HEK293 (cell line): ENCODE data around the gene MAPK11.

Source experiments
- CTCF ChIA-PET: fragments of 350-600 bp; formaldehyde crosslinking; extraction: SDS; loops from one replicate; lab custom pipeline; 2021; ENCODE audit warnings: antibody characterized with exemption; lab: Yijun Ruan, JAX
- POLR2A ChIA-PET: fragments of 300-600 bp; formaldehyde crosslinking; extraction: SDS; loops from one replicate; lab custom pipeline; 2020; ENCODE audit warnings: antibody characterized with exemption, inconsistent platforms; lab: Yijun Ruan, JAX
- H3K27ac ChIP-seq: fragments of 200-500 bp; sonication (Bioruptor generic); 2 replicates; pipeline ENCODE4 v1.5.1; 2014; ENCODE audit warnings: low read depth, low read length, control low read depth, inconsistent platforms; ENCODE audit errors: extremely low read depth
- H3K36me3 ChIP-seq, 2 experiments: fragments of 200-500 bp in 1 of 2; sonication (Bioruptor generic) in 1 of 2; 1 replicate in 1 of 2; 2 replicates in 1 of 2; pipeline ENCODE4 v1.5.1; 2014 to 2017; ENCODE audit warnings: inconsistent platforms in 2 of 2, low read length in 2 of 2; ENCODE audit not compliant: control insufficient read depth in 2 of 2, insufficient read depth in 1 of 2
- H3K4me1 ChIP-seq: fragments of 200-500 bp; sonication (Bioruptor generic); 2 replicates; pipeline ENCODE4 v1.5.1; 2014; ENCODE audit warnings: mild to moderate bottlenecking, low read length, inconsistent platforms; ENCODE audit not compliant: control insufficient read depth, insufficient read depth
- H3K4me3 ChIP-seq: 2 replicates; pipeline ENCODE4 v1.5.1; 2011; ENCODE audit warnings: low read depth, mild to moderate bottlenecking, control low read depth, low read length, moderate library complexity
- H3K9me3 ChIP-seq: fragments of 200-500 bp; sonication (Bioruptor generic); 2 replicates; pipeline ENCODE4 v1.5.1; 2014; ENCODE audit warnings: low read depth, low read length, inconsistent platforms; ENCODE audit not compliant: control insufficient read depth, insufficient read depth
- FEZF1 ChIP-seq: fragments of 450-650 bp; formaldehyde crosslinking; IDR thresholded peaks from 2 replicates; pipeline ENCODE4 v1.5.1; 2016; ENCODE audit warnings: missing biosample characterization, missing genetic modification characterization
- GLIS1 ChIP-seq: fragments of 450-650 bp; formaldehyde crosslinking; IDR thresholded peaks from 2 replicates; pipeline ENCODE4 v1.5.1; 2016; ENCODE audit warnings: missing biosample characterization, missing genetic modification characterization
- KLF1 ChIP-seq: fragments of 450-650 bp; formaldehyde crosslinking; IDR thresholded peaks from 2 replicates; pipeline ENCODE4 v1.5.1; 2016; ENCODE audit warnings: missing biosample characterization, missing genetic modification characterization
- MYNN ChIP-seq: fragments of 450-650 bp; formaldehyde crosslinking; IDR thresholded peaks from 2 replicates; pipeline ENCODE4 v1.5.1; 2016; ENCODE audit warnings: missing biosample characterization, missing genetic modification characterization, borderline replicate concordance
- SP7 ChIP-seq: fragments of 450-650 bp; formaldehyde crosslinking; IDR thresholded peaks from 2 replicates; pipeline ENCODE4 v1.5.1; 2016; ENCODE audit warnings: missing biosample characterization, missing genetic modification characterization
- YY1 ChIP-seq: fragments of 450-650 bp; formaldehyde crosslinking; IDR thresholded peaks from 2 replicates; pipeline ENCODE4 v1.5.1; 2018; ENCODE audit warnings: missing biosample characterization, missing genetic modification characterization
- ZBTB21 ChIP-seq: fragments of 450-650 bp; formaldehyde crosslinking; IDR thresholded peaks from 2 replicates; pipeline ENCODE4 v1.5.1; 2017; ENCODE audit warnings: missing biosample characterization, missing genetic modification characterization
- ZBTB48 ChIP-seq: fragments of 450-650 bp; formaldehyde crosslinking; IDR thresholded peaks from 2 replicates; pipeline ENCODE4 v1.5.1; 2016; ENCODE audit warnings: missing biosample characterization, missing genetic modification characterization
- ZFHX2 ChIP-seq: fragments of 450-650 bp; formaldehyde crosslinking; conservative IDR thresholded peaks from 2 replicates; pipeline ENCODE4 v1.5.1; 2016; ENCODE audit warnings: missing biosample characterization, missing genetic modification characterization
- ZNF23 ChIP-seq: fragments of 450-650 bp; formaldehyde crosslinking; IDR thresholded peaks from 2 replicates; pipeline ENCODE4 v1.5.1; 2016; ENCODE audit warnings: missing biosample characterization, missing genetic modification characterization, borderline replicate concordance
- ZNF302 ChIP-seq: fragments of 450-650 bp; formaldehyde crosslinking; IDR thresholded peaks from 2 replicates; pipeline ENCODE4 v1.5.1; 2016; ENCODE audit warnings: missing biosample characterization, missing genetic modification characterization, low read depth
- ZNF324 ChIP-seq: fragments of 450-650 bp; formaldehyde crosslinking; IDR thresholded peaks from 2 replicates; pipeline ENCODE4 v1.5.1; 2016; ENCODE audit warnings: missing biosample characterization, missing genetic modification characterization
- ZNF335 ChIP-seq: fragments of 450-650 bp; formaldehyde crosslinking; conservative IDR thresholded peaks from 2 replicates; pipeline ENCODE4 v1.5.1; 2016; ENCODE audit warnings: missing biosample characterization, missing genetic modification characterization
- ZNF521 ChIP-seq: fragments of 450-650 bp; formaldehyde crosslinking; IDR thresholded peaks from 2 replicates; pipeline ENCODE4 v1.5.1; 2017; ENCODE audit warnings: missing biosample characterization, mild to moderate bottlenecking, missing genetic modification characterization
- ZNF555 ChIP-seq: fragments of 450-650 bp; formaldehyde crosslinking; conservative IDR thresholded peaks from 2 replicates; pipeline ENCODE4 v1.5.1; 2017; ENCODE audit warnings: missing biosample characterization, mild to moderate bottlenecking, missing genetic modification characterization, inconsistent platforms
- ZNF585B ChIP-seq: fragments of 450-650 bp; formaldehyde crosslinking; IDR thresholded peaks from 2 replicates; pipeline ENCODE4 v1.5.1; 2016; ENCODE audit warnings: missing biosample characterization, missing genetic modification characterization
- ZNF600 ChIP-seq: fragments of 450-650 bp; formaldehyde crosslinking; IDR thresholded peaks from 2 replicates; pipeline ENCODE4 v1.5.1; 2016; ENCODE audit warnings: missing biosample characterization, missing genetic modification characterization
- ZNF623 ChIP-seq: fragments of 450-650 bp; formaldehyde crosslinking; IDR thresholded peaks from 2 replicates; pipeline ENCODE4 v1.5.1; 2016; ENCODE audit warnings: missing biosample characterization, missing genetic modification characterization
- ZNF664 ChIP-seq: fragments of 450-650 bp; formaldehyde crosslinking; IDR thresholded peaks from 2 replicates; pipeline ENCODE4 v1.5.1; 2016; ENCODE audit warnings: missing biosample characterization, missing genetic modification characterization
- TF ChIP-seq, protein P1 (sequence below): fragments of 450-650 bp; formaldehyde crosslinking; IDR thresholded peaks from 2 replicates; pipeline ENCODE4 v1.5.1; 2017; ENCODE audit warnings: missing biosample characterization, missing genetic modification characterization
- TF ChIP-seq, protein P2 (sequence below): fragments of 450-650 bp; formaldehyde crosslinking; IDR thresholded peaks from 2 replicates; pipeline ENCODE4 v1.5.1; 2016; ENCODE audit warnings: missing biosample characterization, missing genetic modification characterization, low read depth
- TF ChIP-seq, protein P3 (sequence below): fragments of 450-650 bp; formaldehyde crosslinking; IDR thresholded peaks from 2 replicates; pipeline ENCODE4 v1.5.1; 2016; ENCODE audit warnings: missing biosample characterization, missing genetic modification characterization
- TF ChIP-seq, protein P4 (sequence below): fragments of 450-650 bp; formaldehyde crosslinking; IDR thresholded peaks from 2 replicates; pipeline ENCODE4 v1.5.1; 2016; ENCODE audit warnings: missing biosample characterization, missing genetic modification characterization
- TF ChIP-seq, protein P5 (sequence below): fragments of 450-650 bp; formaldehyde crosslinking; IDR thresholded peaks from 2 replicates; pipeline ENCODE4 v1.5.1; 2016; ENCODE audit warnings: missing biosample characterization, missing genetic modification characterization, borderline replicate concordance

The MAPK11 gene

DNA sequence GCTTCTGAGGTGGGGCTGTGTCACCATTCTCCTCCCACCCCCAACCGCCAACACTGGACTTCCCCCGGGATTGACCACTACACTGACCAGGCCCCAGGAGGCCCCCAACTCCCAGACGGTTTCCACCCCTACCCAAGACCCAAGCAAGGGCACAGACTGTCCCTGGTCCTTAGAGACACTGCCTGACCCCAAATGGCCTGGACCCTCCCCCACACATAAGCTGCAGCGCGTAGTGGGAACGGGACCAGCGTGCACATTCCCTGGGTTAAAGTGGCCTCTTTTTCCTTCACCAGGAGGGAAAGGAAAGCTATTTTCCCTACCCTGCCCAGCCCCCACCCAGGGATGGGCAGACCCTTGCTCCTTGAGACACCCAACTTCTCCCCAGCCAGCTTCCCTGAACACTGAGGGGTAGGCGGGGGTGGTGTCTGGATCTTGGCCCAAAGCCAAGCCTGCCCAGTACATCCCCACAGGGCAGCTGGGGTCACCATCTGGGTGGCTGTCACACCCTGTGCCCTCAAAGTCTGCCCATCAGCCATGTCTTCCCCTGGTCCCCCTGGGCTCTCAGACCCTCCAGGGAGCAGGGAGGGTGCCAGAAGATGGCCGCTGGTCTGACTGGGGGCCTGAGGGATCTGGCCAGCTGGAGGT is 7.1 kb downstream of the MAPK11 start (continued):
- TF ChIP-seq ZFHX2 (tag by site-specific recombination), result 0 out of 2 replicates have a peak, but pooled peaks have one; percentile 7
- no peak for TF ChIP-seq ZNF555 (tag by site-specific recombination)
- no peak for TF ChIP-seq MYNN (tag by site-specific recombination)
- no peak for TF ChIP-seq ZNF585B
- no peak for TF ChIP-seq ZNF302 (tag by site-specific recombination)
- peak; percentile 48 for TF ChIP-seq GLIS1 (tag by site-specific recombination)
- TF ChIP-seq KLF1, result no peak
- TF ChIP-seq SP7 (tag by site-specific recombination), result no peak
- TF ChIP-seq FEZF1 (tag by site-specific recombination), result no peak
- TF ChIP-seq ZNF664 (tag by site-specific recombination), result no peak
- TF ChIP-seq ZNF324 (tag by site-specific recombination), result no peak
- TF ChIP-seq ZNF521 (tag by site-specific recombination), result no peak
- TF ChIP-seq, protein P1, sequence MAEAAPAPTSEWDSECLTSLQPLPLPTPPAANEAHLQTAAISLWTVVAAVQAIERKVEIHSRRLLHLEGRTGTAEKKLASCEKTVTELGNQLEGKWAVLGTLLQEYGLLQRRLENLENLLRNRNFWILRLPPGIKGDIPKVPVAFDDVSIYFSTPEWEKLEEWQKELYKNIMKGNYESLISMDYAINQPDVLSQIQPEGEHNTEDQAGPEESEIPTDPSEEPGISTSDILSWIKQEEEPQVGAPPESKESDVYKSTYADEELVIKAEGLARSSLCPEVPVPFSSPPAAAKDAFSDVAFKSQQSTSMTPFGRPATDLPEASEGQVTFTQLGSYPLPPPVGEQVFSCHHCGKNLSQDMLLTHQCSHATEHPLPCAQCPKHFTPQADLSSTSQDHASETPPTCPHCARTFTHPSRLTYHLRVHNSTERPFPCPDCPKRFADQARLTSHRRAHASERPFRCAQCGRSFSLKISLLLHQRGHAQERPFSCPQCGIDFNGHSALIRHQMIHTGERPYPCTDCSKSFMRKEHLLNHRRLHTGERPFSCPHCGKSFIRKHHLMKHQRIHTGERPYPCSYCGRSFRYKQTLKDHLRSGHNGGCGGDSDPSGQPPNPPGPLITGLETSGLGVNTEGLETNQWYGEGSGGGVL (tag by site-specific recombination), result no peak
- no peak for TF ChIP-seq ZNF23 (tag by site-specific recombination)
- no peak for TF ChIP-seq YY1 (tag by site-specific recombination)
- TF ChIP-seq, protein P2, sequence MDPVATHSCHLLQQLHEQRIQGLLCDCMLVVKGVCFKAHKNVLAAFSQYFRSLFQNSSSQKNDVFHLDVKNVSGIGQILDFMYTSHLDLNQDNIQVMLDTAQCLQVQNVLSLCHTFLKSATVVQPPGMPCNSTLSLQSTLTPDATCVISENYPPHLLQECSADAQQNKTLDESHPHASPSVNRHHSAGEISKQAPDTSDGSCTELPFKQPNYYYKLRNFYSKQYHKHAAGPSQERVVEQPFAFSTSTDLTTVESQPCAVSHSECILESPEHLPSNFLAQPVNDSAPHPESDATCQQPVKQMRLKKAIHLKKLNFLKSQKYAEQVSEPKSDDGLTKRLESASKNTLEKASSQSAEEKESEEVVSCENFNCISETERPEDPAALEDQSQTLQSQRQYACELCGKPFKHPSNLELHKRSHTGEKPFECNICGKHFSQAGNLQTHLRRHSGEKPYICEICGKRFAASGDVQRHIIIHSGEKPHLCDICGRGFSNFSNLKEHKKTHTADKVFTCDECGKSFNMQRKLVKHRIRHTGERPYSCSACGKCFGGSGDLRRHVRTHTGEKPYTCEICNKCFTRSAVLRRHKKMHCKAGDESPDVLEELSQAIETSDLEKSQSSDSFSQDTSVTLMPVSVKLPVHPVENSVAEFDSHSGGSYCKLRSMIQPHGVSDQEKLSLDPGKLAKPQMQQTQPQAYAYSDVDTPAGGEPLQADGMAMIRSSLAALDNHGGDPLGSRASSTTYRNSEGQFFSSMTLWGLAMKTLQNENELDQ (tag by site-specific recombination), result no peak
- no peak for TF ChIP-seq ZBTB21 (tag by site-specific recombination)

DNA sequence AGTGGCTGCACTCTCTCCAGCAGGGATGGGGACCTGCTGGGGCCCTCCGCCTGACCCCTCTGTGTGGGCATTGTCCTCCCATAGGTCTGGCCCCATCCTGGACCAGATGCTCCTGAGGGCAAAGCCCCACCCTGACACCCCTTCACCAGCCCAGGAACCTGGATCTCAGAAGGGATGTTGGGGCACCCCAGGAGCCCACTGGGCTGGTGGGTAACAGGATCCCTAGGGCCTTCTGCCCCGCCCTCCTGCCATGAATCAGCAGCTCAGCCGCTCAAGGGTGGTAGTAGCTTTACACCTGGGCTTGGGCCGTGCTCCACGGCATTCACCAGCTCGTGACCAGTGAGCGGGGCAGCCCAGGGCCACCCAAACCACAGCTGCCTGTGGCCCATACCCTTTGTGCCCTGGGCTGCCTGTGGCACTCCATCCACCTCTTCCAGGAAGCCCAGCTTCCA is 7.7 kb downstream of the MAPK11 start:
- ChIA-PET POLR2A (interaction anchor here (0.9 to 2.6 kb wide), 4 partner anchors 9 to 25 kb away, joined by 3 to 12 read pairs (median 8); partner anchors contain the start of gene HDAC10), CTCF (interaction anchor here (1.2 to 2.8 kb wide), 5 partner anchors 10 to 235 kb away, joined by 3 to 10 read pairs (median 4); no protein-coding TSS in a partner anchor)
- H3K27ac ChIP-seq, result no peak overlapping the region; the same call in 1 of the 2 replicates
- H3K4me1 ChIP-seq, result peaks cover 11% of the 10 kb centered on the region
- no peaks in the 10 kb centered on the region for H3K9me3 ChIP-seq
- peaks cover 0 to 21% of the 10 kb centered on the region in 2 experiments; a peak in 2 of 3 replicates for H3K36me3 ChIP-seq
- no peak overlapping the region for H3K4me3 ChIP-seq
- TF ChIP-seq ZNF600 (tag by site-specific recombination), result 0 out of 2 replicates have a peak, but pooled peaks have one; percentile 30
- TF ChIP-seq, protein P3, sequence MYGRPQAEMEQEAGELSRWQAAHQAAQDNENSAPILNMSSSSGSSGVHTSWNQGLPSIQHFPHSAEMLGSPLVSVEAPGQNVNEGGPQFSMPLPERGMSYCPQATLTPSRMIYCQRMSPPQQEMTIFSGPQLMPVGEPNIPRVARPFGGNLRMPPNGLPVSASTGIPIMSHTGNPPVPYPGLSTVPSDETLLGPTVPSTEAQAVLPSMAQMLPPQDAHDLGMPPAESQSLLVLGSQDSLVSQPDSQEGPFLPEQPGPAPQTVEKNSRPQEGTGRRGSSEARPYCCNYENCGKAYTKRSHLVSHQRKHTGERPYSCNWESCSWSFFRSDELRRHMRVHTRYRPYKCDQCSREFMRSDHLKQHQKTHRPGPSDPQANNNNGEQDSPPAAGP, result peak; percentile 39; the same call in 1 of the 2 replicates
- TF ChIP-seq, protein P4, sequence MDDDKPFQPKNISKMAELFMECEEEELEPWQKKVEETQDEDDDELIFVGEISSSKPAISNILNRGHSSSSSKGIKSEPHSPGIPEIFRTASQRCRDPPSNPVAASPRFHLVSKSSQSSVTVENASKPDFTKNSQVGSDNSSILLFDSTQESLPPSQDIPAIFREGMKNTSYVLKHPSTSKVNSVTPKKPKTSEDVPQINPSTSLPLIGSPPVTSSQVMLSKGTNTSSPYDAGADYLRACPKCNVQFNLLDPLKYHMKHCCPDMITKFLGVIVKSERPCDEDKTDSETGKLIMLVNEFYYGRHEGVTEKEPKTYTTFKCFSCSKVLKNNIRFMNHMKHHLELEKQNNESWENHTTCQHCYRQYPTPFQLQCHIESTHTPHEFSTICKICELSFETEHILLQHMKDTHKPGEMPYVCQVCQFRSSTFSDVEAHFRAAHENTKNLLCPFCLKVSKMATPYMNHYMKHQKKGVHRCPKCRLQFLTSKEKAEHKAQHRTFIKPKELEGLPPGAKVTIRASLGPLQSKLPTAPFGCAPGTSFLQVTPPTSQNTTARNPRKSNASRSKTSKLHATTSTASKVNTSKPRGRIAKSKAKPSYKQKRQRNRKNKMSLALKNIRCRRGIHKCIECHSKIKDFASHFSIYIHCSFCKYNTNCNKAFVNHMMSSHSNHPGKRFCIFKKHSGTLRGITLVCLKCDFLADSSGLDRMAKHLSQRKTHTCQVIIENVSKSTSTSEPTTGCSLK (tag by site-specific recombination), result no peak
- TF ChIP-seq ZNF623, result no peak
- TF ChIP-seq ZNF335 (tag by site-specific recombination), result peak; percentile 46
- TF ChIP-seq ZBTB48 (tag by site-specific recombination), result peak; percentile 78
- TF ChIP-seq, protein P5, sequence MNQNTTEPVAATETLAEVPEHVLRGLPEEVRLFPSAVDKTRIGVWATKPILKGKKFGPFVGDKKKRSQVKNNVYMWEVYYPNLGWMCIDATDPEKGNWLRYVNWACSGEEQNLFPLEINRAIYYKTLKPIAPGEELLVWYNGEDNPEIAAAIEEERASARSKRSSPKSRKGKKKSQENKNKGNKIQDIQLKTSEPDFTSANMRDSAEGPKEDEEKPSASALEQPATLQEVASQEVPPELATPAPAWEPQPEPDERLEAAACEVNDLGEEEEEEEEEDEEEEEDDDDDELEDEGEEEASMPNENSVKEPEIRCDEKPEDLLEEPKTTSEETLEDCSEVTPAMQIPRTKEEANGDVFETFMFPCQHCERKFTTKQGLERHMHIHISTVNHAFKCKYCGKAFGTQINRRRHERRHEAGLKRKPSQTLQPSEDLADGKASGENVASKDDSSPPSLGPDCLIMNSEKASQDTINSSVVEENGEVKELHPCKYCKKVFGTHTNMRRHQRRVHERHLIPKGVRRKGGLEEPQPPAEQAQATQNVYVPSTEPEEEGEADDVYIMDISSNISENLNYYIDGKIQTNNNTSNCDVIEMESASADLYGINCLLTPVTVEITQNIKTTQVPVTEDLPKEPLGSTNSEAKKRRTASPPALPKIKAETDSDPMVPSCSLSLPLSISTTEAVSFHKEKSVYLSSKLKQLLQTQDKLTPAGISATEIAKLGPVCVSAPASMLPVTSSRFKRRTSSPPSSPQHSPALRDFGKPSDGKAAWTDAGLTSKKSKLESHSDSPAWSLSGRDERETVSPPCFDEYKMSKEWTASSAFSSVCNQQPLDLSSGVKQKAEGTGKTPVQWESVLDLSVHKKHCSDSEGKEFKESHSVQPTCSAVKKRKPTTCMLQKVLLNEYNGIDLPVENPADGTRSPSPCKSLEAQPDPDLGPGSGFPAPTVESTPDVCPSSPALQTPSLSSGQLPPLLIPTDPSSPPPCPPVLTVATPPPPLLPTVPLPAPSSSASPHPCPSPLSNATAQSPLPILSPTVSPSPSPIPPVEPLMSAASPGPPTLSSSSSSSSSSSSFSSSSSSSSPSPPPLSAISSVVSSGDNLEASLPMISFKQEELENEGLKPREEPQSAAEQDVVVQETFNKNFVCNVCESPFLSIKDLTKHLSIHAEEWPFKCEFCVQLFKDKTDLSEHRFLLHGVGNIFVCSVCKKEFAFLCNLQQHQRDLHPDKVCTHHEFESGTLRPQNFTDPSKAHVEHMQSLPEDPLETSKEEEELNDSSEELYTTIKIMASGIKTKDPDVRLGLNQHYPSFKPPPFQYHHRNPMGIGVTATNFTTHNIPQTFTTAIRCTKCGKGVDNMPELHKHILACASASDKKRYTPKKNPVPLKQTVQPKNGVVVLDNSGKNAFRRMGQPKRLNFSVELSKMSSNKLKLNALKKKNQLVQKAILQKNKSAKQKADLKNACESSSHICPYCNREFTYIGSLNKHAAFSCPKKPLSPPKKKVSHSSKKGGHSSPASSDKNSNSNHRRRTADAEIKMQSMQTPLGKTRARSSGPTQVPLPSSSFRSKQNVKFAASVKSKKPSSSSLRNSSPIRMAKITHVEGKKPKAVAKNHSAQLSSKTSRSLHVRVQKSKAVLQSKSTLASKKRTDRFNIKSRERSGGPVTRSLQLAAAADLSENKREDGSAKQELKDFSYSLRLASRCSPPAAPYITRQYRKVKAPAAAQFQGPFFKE, result no peak
